ENCODE measurements around the gene PROX1.
"Not testable (repeated sequence)": the region's sequence is repeated elsewhere in the genome, so short reads cannot be mapped to it uniquely, and the experiment has no call there.

Gene PROX1

DNA sequence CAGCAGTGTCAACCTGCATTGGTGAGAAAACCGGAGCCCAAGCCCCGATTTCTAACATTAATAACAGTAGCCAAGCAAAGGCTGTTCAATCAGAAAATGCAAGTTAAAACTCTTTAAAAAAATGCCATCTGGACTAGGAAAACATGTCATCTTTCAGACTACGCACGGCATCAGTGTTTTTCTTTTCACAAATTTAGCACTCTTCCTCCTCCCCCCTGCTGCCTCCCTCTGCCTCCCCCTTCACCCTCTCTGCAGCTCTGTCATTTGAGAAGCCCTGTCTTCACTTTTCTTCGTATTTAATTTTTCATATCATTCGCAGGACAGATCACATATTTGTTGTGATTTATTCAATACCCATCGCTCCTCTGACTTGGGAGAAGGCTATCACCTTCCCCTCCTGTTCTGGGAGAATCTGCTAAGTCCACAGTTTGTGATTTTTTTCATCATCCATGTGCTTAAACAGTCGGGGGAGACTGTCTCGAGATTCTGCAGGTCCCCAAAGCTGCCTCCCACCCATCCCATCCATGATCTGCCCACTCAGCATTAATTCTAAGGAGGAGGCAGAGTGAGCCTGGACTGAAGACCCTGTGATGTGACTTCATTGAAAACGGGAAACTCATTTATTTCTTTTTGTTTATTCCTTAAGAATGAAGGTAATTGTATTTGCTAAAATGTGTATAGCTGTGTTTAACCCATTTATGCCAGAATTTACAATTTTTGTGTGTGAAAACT, 84.8 kb downstream of the PROX1 start:
- no peak for DNase-seq (ENCODE audit: low read depth)

DNA sequence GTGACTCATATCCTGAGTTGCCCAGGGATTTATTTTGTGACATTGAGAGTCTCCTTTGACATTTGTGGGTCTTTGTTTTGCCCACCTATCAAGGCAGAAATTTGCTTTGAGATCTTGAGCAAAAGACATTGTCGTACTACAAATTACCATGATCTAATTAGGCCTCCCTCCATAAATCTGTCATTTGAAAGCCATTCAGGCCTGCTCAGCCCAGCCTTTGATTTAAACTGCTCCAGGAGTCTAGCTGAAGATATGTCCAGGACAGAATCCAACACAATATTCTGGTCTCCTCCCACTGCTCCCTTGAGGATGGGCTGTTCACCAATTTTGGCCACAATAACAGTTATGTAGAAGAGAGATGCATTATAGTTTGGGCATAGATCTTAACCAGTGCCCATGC, 86.7 kb downstream of the PROX1 start:
- DNase-seq (ENCODE audit: low read depth): no peak

DNA sequence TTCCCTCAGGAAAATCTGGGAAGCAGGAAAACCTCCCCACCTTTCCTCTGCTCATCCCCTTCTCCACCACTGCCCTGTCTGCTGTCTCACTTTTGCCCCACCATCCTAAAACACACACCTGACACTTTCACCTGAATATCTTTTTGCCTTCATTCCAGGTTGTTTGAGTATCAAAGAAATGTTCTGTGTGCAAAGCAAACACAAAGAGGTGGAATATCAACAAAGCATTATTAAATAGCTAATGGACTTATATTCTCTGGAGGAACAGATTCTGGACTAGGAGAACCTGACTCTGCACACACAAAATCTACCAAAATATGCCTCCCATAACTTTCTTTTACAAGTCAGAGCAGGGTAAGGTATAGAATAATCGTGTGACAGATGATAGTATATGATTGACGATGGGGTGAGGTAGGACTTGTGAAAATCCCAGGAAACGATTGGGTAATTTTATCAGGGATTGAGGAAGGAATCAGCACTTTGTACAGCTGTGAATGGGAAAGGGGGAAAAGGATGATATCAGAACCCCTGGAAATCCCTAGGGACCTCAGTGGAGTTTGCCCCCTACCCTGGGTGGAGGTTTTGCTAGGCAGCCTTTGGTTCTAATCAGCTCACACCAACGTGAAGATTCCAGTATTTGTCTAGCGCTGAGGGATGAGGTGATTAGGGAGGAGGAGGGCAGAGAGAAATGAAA, 87.7 kb downstream of the PROX1 start:
- DNase-seq (ENCODE audit: low read depth): no peak

DNA sequence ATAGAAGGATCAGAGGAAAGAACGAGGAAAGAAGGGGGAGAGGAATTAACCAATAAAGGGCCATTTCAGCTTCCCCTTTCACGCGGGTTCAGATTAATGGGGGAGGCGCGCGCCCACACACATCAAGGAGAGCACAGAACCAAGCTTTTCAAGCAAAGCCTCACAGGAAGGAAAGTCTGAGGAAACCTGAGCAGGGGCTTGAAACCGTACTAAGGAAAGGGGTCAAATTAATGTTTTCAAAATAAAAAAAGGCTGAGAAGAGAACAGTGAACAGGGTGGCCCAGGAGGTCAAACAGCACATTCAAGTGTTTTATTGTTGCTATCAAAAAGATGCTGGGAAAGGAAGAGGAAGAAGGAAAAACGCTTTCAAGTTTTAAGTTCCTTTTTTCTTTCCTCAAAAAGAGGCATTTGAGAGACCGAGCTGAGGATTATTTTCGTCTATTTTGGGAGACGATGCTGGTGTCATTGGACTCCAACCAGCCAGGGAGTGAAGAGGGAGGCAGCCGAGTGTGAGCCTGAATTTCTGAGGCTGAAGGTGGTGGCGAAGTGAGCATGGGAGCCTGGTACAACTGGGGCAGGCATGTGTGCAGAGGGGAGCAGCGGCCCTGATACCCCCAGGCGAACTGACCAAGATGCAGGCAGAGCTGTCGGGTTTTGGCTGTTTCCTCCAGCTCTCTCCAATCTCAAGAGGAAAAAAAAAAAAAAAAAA, 88.4 kb downstream of the PROX1 start:
- no peak for DNase-seq (ENCODE audit: low read depth)

DNA sequence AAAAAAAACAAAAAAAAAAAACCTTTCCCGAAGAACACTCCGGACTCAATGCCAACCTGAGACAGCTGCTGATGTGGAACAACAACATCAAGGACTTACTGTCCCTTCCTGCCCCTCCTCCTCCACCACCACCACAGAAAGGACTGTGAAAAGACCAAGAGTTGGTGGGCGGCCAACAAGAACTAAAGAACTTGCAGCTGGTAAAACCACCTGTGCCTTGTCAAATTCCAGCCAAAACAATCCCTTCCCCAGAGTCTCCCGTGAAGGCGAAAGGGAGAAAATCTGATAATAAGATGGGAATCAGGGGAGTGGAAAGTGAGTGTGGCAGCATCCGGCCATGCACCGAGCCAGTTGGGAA, 88.9 kb downstream of the PROX1 start:
- DNase-seq (ENCODE audit: low read depth): no peak

DNA sequence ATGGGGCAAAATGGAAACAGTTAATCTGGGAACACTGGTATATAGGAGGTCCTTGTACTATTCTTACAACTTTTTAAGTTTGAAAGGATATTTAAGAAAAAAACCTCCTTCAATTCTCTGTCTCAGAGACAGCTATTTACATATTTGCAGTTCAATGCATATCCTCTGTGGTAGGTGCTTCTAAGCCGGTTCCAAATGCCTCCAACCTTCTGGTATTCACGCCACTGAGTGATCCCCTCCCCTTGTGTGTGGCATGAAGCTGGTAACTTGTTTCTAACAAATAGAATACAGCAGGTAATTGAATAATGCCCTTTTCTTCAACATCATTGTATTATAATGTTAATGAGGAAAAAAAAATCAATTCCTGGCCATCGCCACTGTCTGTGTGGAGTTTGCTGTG, 91.2 kb downstream of the PROX1 start:
- DNase-seq (ENCODE audit: low read depth): no peak

DNA sequence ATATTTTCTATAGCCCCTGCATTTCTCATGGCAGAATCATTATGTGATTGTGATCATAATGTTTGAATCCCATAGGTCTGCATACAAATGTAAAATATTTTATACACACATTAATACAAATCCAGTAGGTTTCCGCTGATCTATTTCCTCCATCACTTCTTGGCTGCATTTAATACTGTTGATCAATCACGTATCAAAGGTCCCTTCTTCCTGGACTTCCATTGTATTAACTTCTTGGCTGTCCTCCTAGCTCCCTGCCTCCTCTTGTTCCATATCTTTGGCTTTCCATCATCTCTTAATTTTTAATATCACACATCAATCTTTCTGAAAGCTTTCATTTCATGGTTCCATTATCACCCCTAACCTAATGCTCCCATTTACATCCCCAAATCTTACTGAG, 97.6 kb downstream of the PROX1 start:
- no peak for DNase-seq (ENCODE audit: low read depth)

DNA sequence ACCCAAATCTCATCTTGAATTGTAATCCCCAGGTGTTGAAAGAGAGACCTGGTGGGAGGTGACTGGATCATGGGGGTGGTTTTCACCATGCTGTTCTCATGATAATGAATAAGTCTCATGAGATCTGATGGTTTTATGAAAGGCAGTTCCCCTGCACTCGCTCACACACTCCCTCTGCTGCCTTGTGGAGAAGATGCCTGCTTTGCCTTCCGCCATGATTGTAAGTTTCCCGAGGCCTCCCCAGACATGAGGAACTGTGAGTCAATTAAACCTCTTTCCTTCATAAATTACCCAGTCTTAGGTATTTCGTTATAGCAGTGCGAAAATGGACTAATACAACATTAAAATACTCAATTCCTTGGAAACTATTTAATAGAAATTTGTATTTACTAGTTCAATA, 99.2 kb downstream of the PROX1 start:
- DNase-seq (ENCODE audit: low read depth): no peak

DNA sequence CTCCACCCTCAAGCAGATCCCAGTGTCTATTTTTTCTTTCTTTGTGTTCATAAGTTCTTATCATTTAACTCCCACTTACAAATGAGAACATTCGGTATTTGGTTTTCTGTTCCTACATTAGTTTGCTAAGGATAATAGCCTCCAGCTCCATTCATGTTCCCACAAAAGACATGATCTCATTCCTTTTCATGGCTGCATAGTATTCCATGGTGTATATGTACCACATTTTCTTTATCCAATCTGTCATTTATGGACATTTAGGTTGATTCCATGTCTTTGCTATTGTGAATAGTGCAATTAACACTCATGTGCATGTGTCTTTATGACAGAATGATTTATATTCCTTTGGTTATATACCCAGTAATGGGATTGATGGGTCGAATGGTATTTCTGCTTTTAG, 101.2 kb downstream of the PROX1 start:
- not testable (repeated sequence) for DNase-seq (ENCODE audit: low read depth)
